HEK293T (cell line): ENCODE results near the gene TIE1.

ENCODE experiments used
- CTCF ChIA-PET: fragments of 350-600 bp; formaldehyde crosslinking; extraction: SDS; loops from one replicate; lab custom pipeline; 2021; ENCODE audit warnings: antibody characterized with exemption, inconsistent platforms; lab: Yijun Ruan, JAX
- POLR2A ChIA-PET: fragments of 350-600 bp; formaldehyde crosslinking; extraction: SDS; loops from one replicate; lab custom pipeline; 2020; ENCODE audit warnings: antibody characterized with exemption, inconsistent platforms; lab: Yijun Ruan, JAX
- DNase-seq: peaks from one replicate; pipeline ENCODE4 v3.0.0; 2012; ENCODE audit warnings: mixed read lengths; ENCODE audit errors: extremely low spot score
- ARNT ChIP-seq: fragments of 450-650 bp; IDR thresholded peaks from 2 replicates; pipeline ENCODE4 v1.6.1; 2017; ENCODE audit warnings: mild to moderate bottlenecking
- BHLHE40 ChIP-seq: fragments of 450-650 bp; IDR thresholded peaks from 2 replicates; pipeline ENCODE4 v1.6.1; 2016; ENCODE audit warnings: mild to moderate bottlenecking, moderate library complexity, borderline replicate concordance
- CTBP1 ChIP-seq: fragments of 450-650 bp; IDR thresholded peaks from 2 replicates; pipeline ENCODE4 v1.6.1; 2016; ENCODE audit warnings: borderline replicate concordance
- ELF4 ChIP-seq: fragments of 450-650 bp; IDR thresholded peaks from 2 replicates; pipeline ENCODE4 v1.6.1; 2017; ENCODE audit warnings: antibody characterized with exemption
- FOXA1 ChIP-seq: fragments of 450-650 bp; IDR thresholded peaks from 2 replicates; pipeline ENCODE4 v1.6.1; 2016; ENCODE audit warnings: mild to moderate bottlenecking
- FOXK2 ChIP-seq: fragments of 450-650 bp; IDR thresholded peaks from 2 replicates; pipeline ENCODE4 v1.6.1; 2016; ENCODE audit warnings: mild to moderate bottlenecking
- FOXM1 ChIP-seq: fragments of 450-650 bp; IDR thresholded peaks from 2 replicates; pipeline ENCODE4 v1.6.1; 2017; ENCODE audit warnings: mild to moderate bottlenecking, borderline replicate concordance
- HDGF ChIP-seq: fragments of 450-650 bp; IDR thresholded peaks from 2 replicates; pipeline ENCODE4 v1.6.1; 2017; ENCODE audit warnings: antibody characterized with exemption, borderline replicate concordance
- L3MBTL2 ChIP-seq: fragments of 450-650 bp; conservative IDR thresholded peaks from 2 replicates; pipeline ENCODE4 v1.6.1; 2016; ENCODE audit warnings: mild to moderate bottlenecking
- LEF1 ChIP-seq: fragments of 450-650 bp; IDR thresholded peaks from 2 replicates; pipeline ENCODE4 v1.6.1; 2017; ENCODE audit warnings: mild to moderate bottlenecking, borderline replicate concordance
- NFRKB ChIP-seq: fragments of 450-650 bp; IDR thresholded peaks from 2 replicates; pipeline ENCODE4 v1.6.1; 2016; ENCODE audit warnings: mild to moderate bottlenecking, moderate library complexity
- SP1 ChIP-seq: fragments of 450-650 bp; IDR thresholded peaks from 2 replicates; pipeline ENCODE4 v1.6.1; 2017
- SUZ12 ChIP-seq: fragments of 450-650 bp; IDR thresholded peaks from 2 replicates; pipeline ENCODE4 v1.6.1; 2016; ENCODE audit warnings: mild to moderate bottlenecking
- TARDBP ChIP-seq: fragments of 450-650 bp; IDR thresholded peaks from 2 replicates; pipeline ENCODE4 v1.6.1; 2016
- ZNF384 ChIP-seq: fragments of 450-650 bp; IDR thresholded peaks from 2 replicates; pipeline ENCODE4 v1.6.1; 2016
- TF ChIP-seq, protein P1 (sequence below): fragments of 450-650 bp; IDR thresholded peaks from 2 replicates; pipeline ENCODE4 v1.6.1; 2016

Gene TIE1

GRCh38 chr1:43344267-43344850 is 43.6 kb downstream of the TIE1 start:
- ChIA-PET POLR2A (no interaction called here), CTCF (no interaction called here)
- TF ChIP-seq FOXM1 = no peak
- TF ChIP-seq BHLHE40 = no peak
- TF ChIP-seq FOXA1 = no peak
- TF ChIP-seq SP1 = no peak
- TF ChIP-seq FOXK2 = no peak
- TF ChIP-seq ELF4 = no peak
- DNase-seq = no peak

- ChIA-PET POLR2A (no interaction called here), CTCF (no interaction called here)
- TF ChIP-seq SP1 = no peak
- no peak for TF ChIP-seq TARDBP
- TF ChIP-seq, protein P1, sequence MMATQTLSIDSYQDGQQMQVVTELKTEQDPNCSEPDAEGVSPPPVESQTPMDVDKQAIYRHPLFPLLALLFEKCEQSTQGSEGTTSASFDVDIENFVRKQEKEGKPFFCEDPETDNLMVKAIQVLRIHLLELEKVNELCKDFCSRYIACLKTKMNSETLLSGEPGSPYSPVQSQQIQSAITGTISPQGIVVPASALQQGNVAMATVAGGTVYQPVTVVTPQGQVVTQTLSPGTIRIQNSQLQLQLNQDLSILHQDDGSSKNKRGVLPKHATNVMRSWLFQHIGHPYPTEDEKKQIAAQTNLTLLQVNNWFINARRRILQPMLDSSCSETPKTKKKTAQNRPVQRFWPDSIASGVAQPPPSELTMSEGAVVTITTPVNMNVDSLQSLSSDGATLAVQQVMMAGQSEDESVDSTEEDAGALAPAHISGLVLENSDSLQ = no peak
- TF ChIP-seq FOXM1 = no peak
- no peak for TF ChIP-seq LEF1
- TF ChIP-seq CTBP1 = no peak
- TF ChIP-seq HDGF = no peak
- TF ChIP-seq ZNF384 = no peak
- no peak for TF ChIP-seq L3MBTL2
- TF ChIP-seq FOXK2 = no peak
- TF ChIP-seq ELF4 = no peak
- TF ChIP-seq SUZ12 = no peak
- DNase-seq = no peak
These were observed 44.3 kb downstream of the TIE1 start for GRCh38 chr1:43345120-43345519.

GRCh38 chr1:43346636-43347035 is 45.9 kb downstream of the TIE1 start:
- TF ChIP-seq CTBP1 = no peak
- no peak for TF ChIP-seq SUZ12
- TF ChIP-seq TARDBP = no peak
- TF ChIP-seq HDGF = no peak
- no peak for TF ChIP-seq NFRKB
- TF ChIP-seq FOXM1 = no peak
- no peak for DNase-seq
- ChIA-PET CTCF (no interaction called here), POLR2A (interaction anchor here (4.5 kb wide), 1 partner anchor 11 kb away, joined by 39 read pairs; the partner anchor contains the start of gene CDC20)

DNA sequence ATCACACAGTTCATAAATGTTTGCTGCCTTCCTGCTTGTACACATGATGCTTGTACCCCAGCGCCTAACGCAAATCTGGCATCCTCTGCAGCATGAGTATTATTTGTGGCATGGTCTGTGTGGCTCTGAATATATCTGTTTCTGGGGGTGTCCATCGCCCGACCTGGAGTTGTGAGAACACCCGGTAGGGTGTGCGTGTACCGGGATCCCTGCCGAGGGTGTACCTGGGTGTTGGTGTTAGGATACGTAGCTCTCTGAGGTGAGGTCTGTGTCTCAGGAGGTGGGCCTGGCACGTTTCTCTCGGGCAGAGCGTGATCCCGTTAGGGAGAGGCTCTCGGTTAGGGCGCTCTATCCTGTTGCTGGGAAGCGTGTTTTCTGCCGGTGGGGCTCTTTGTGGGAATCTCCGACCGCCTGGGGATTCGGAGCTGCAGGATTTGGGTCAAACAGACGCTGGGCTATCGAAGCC is 47.6 kb downstream of the TIE1 start:
- TF ChIP-seq SUZ12 = no peak
- no peak for TF ChIP-seq FOXA1
- ChIA-PET POLR2A (interaction anchor here (0.6 to 4.5 kb wide), 13 partner anchors 9 to 1645 kb away, joined by 3 to 39 read pairs (median 4); partner anchors contain the start of genes CDC20, MED8, MPL and SZT2), CTCF (no interaction called here)
- DNase-seq = peak; percentile 36

DNA sequence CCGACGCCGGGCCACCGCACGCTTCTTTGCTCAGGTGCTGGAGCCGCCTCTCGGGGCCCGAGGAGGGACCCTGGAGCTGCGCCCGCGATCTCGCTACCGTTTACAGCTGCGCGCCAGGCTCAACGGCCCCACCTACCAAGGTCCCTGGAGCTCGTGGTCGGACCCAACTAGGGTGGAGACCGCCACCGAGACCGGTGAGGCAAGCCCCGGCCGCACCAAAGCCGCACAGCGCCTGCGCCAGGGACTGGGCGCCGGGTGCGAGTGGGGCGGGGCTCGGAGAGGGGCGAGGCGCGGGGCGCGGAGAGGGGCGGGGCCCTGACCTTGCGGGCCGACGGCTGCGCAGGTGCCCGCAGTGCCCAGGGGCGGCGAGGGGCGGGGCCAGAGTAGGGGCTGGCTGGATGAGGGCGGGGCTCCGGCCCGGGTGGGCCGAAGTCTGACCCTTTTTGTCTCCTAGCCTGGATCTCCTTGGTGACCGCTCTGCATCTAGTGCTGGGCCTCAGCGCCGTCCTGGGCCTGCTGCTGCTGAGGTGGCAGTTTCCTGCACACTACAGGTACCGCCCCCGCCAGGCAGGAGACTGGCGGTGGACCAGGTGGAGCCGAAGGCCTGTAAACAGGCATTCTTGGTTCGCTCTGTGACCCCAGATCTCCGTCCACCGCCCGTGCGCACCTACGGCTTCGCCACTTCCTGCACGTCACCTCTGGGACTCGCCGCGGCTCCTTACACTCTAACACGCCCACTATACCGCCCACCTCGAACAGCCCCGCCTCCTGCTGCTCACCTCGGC is 48.2 kb downstream of the TIE1 start:
- no peak for TF ChIP-seq FOXA1
- TF ChIP-seq L3MBTL2 = peak; percentile 94
- peak; percentile 95 for DNase-seq
- CTCF ChIA-PET = no interaction called here
- POLR2A ChIA-PET = interaction anchor here (0.6 to 4.5 kb wide), 12 partner anchors 9 to 67 kb away, joined by 3 to 39 read pairs (median 4); partner anchors contain the start of genes CDC20, MED8, MPL and SZT2

- POLR2A ChIA-PET = interaction anchor here (1.5 to 4.5 kb wide), 3 partner anchors 8 to 40 kb away, joined by 3 to 39 read pairs (median 4); partner anchors contain the start of genes CDC20, MED8 and SZT2
- CTCF ChIA-PET = interaction anchor here (0.6 kb wide), 1 partner anchor 8 kb away, joined by 3 read pairs; no protein-coding TSS in a partner anchor
- no peak for TF ChIP-seq FOXM1
- TF ChIP-seq BHLHE40 = no peak
- TF ChIP-seq L3MBTL2 = peak; percentile 44; the same call in 1 of the 2 replicates
- TF ChIP-seq FOXK2 = no peak
- TF ChIP-seq FOXA1 = no peak
- TF ChIP-seq ELF4 = no peak
- DNase-seq = no peak
These were observed 49.0 kb downstream of the TIE1 start for GRCh38 chr1:43349594-43350306.

DNA sequence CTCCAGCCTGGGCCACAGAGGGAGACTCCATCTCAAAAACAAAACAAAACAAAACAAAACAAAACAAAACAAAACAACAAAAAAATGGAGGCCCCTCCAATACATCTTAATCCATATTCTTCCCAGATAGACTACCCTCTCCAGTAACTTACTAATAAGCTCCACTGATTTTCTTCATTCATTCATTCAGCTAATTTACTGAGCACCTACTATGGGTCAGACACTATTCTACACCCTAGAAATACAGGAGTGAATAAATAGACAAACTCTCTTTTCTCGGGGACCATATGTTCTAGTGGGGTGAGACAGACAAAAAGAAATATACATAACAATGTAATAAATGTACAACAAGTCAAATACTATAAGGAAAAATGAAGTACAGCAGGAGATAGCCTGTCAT is 50.2 kb downstream of the TIE1 start:
- DNase-seq = no peak
- POLR2A ChIA-PET = interaction anchor here (4.5 kb wide), 1 partner anchor 7 kb away, joined by 39 read pairs; the partner anchor contains the start of gene CDC20
- CTCF ChIA-PET = interaction anchor here (0.9 kb wide), 1 partner anchor 40 kb away, joined by 3 read pairs; no protein-coding TSS in a partner anchor
- TF ChIP-seq ARNT = no peak
- TF ChIP-seq SUZ12 = no peak
- TF ChIP-seq FOXM1 = no peak
- TF ChIP-seq LEF1 = no peak
- no peak for TF ChIP-seq CTBP1
- TF ChIP-seq, protein P1 = no peak
- no peak for TF ChIP-seq BHLHE40
- no peak for TF ChIP-seq L3MBTL2
- TF ChIP-seq ELF4 = no peak
- TF ChIP-seq FOXA1 = no peak
- TF ChIP-seq HDGF = no peak
- no peak for TF ChIP-seq TARDBP
- no peak for TF ChIP-seq ZNF384
- TF ChIP-seq SP1 = no peak
- TF ChIP-seq FOXK2 = no peak
- no peak for TF ChIP-seq NFRKB
